Astrocyte (in vitro differentiated cells and primary cell): Measurements from ENCODE around the gene TRERF1. TPM values are rescaled to one million over a fixed set of nuclear protein-coding genes. Genes with fewer than 3 reads are reported as not detected.

Experiments used
- DNase-seq: peaks from one replicate; pipeline ENCODE4 v3.0.0-alpha.2; 2010; ENCODE audit warnings: low read depth
- FAIRE-seq: peaks from 2 replicates; lab custom pipeline; 2011; peaks lifted over from hg19 to GRCh38; lab: Jason Lieb, UNC
- H2AFZ ChIP-seq: 2 replicates; pipeline ENCODE4 v1.6.0; 2012; ENCODE audit warnings: low read depth, low read length, inconsistent platforms
- H3K27ac ChIP-seq: 2 replicates; pipeline ENCODE4 v1.5.1; 2011; ENCODE audit warnings: low read depth, low read length, inconsistent platforms
- H3K27me3 ChIP-seq: 2 replicates; pipeline ENCODE4 v1.6.0; 2011; ENCODE audit warnings: low read length, inconsistent platforms; ENCODE audit not compliant: insufficient read depth
- H3K36me3 ChIP-seq: 2 replicates; pipeline ENCODE4 v1.5.1; 2011; ENCODE audit warnings: low read length, inconsistent platforms; ENCODE audit not compliant: insufficient read depth
- H3K4me1 ChIP-seq: 2 replicates; pipeline ENCODE4 v1.5.1; 2011; ENCODE audit warnings: low read length, inconsistent platforms; ENCODE audit not compliant: insufficient read depth
- H3K4me2 ChIP-seq: 2 replicates; pipeline ENCODE4 v1.6.0; 2012; ENCODE audit warnings: low read length, inconsistent platforms
- H3K4me3 ChIP-seq: 2 replicates; pipeline ENCODE4 v1.5.1; 2011; ENCODE audit warnings: low read depth, mild to moderate bottlenecking, low read length, inconsistent platforms; ENCODE audit not compliant: insufficient read depth
- H3K79me2 ChIP-seq: 2 replicates; pipeline ENCODE4 v1.6.0; 2012; ENCODE audit warnings: mild to moderate bottlenecking, low read length, inconsistent platforms; ENCODE audit not compliant: insufficient read depth
- H3K9ac ChIP-seq: 2 replicates; pipeline ENCODE4 v1.6.0; 2012; ENCODE audit warnings: mild to moderate bottlenecking, low read length, inconsistent platforms
- H3K9me3 ChIP-seq: 2 replicates; pipeline ENCODE4 v1.5.1; 2012; ENCODE audit warnings: low read depth, mild to moderate bottlenecking, low read length, inconsistent platforms; ENCODE audit not compliant: insufficient read depth
- H4K20me1 ChIP-seq: 2 replicates; pipeline ENCODE4 v1.6.0; 2012; ENCODE audit warnings: low read length, inconsistent platforms; ENCODE audit not compliant: insufficient read depth
- H3K27ac Mint-ChIP-seq: one replicate; pipeline ENCODE4 v1.8.0; 2021; ENCODE audit warnings: mild to moderate bottlenecking, mixed read lengths; ENCODE audit not compliant: unreplicated experiment
- H3K27me3 Mint-ChIP-seq: one replicate; pipeline ENCODE4 v1.8.0; 2021; ENCODE audit warnings: low read depth, mixed read lengths; ENCODE audit not compliant: unreplicated experiment
- H3K36me3 Mint-ChIP-seq: one replicate; pipeline ENCODE4 v1.8.0; 2021; ENCODE audit warnings: low read depth, mixed read lengths; ENCODE audit not compliant: unreplicated experiment
- H3K4me1 Mint-ChIP-seq: one replicate; pipeline ENCODE4 v1.8.0; 2021; ENCODE audit warnings: low read depth, mixed read lengths; ENCODE audit not compliant: unreplicated experiment
- H3K4me3 Mint-ChIP-seq: one replicate; pipeline ENCODE4 v1.8.0; 2021; ENCODE audit warnings: mild to moderate bottlenecking, moderate library complexity, mixed read lengths; ENCODE audit not compliant: unreplicated experiment
- H3K9me3 Mint-ChIP-seq: one replicate; pipeline ENCODE4 v1.8.0; 2021; ENCODE audit warnings: mild to moderate bottlenecking, mixed read lengths; ENCODE audit not compliant: unreplicated experiment
- EZH2 ChIP-seq: IDR thresholded peaks from 2 replicates; pipeline ENCODE4 v1.6.1; 2012; ENCODE audit warnings: mild to moderate bottlenecking, low read length, inconsistent platforms; ENCODE audit not compliant: insufficient read depth
- total RNA-seq: library from RNA; stranded (reverse); gene quantifications from 2 replicates; pipeline ENCODE4 v1.2.1, GENCODE V29; 2021
- TF ChIP-seq, protein P1 (sequence below): IDR thresholded peaks from 2 replicates; pipeline ENCODE4 v1.5.1; 2011; ENCODE audit warnings: low read depth, mild to moderate bottlenecking, inconsistent platforms, low read length, moderate library complexity; ENCODE audit not compliant: insufficient read depth

The TRERF1 gene
- total RNA-seq, 1 donor from 2014 or later, result 8.6 TPM

DNA sequence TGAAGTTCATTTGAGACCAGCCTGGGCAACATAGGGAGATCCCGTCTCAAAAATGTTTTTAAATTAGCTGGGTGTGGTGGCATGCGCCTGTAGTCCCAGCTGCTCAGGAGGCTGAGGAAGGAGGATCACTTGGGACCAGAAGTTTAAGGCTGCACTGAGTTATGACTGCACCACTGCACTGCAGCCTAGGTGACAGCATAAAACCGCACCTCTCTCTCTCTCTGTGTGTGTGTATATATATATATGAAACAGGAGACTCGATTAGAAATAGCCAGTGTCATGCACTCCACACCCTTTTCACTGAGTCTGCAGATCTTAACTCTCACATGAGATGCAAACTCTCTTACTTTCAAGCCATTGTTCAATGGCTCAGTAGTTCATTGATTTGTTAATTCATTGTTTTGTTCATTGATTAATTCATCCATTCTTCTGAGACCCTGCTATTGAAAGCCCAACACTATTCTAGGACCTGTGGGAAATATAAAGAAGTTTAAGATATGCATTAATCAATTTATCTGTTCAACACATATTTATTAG is 181.7 kb downstream of the TRERF1 start:
- no peaks in the 10 kb centered on the region for H4K20me1 ChIP-seq
- no peak overlapping the region for H3K4me3 ChIP-seq
- Mint-ChIP-seq H3K4me3 (no peak overlapping the region), H3K36me3 (peaks cover 23% of the 10 kb centered on the region), H3K9me3 (no peaks in the 10 kb centered on the region), H3K27ac (no peak overlapping the region), H3K4me1 (peaks cover 2% of the 10 kb centered on the region), H3K27me3 (no peaks in the 10 kb centered on the region)
- H3K9ac ChIP-seq, result no peak overlapping the region
- H2AFZ ChIP-seq, result no peak overlapping the region
- H3K27ac ChIP-seq, result no peak overlapping the region
- H3K4me1 ChIP-seq, result no peaks in the 10 kb centered on the region
- TF ChIP-seq, protein P1, sequence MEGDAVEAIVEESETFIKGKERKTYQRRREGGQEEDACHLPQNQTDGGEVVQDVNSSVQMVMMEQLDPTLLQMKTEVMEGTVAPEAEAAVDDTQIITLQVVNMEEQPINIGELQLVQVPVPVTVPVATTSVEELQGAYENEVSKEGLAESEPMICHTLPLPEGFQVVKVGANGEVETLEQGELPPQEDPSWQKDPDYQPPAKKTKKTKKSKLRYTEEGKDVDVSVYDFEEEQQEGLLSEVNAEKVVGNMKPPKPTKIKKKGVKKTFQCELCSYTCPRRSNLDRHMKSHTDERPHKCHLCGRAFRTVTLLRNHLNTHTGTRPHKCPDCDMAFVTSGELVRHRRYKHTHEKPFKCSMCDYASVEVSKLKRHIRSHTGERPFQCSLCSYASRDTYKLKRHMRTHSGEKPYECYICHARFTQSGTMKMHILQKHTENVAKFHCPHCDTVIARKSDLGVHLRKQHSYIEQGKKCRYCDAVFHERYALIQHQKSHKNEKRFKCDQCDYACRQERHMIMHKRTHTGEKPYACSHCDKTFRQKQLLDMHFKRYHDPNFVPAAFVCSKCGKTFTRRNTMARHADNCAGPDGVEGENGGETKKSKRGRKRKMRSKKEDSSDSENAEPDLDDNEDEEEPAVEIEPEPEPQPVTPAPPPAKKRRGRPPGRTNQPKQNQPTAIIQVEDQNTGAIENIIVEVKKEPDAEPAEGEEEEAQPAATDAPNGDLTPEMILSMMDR, result no peak
- no peak for TF ChIP-seq EZH2
- no peak overlapping the region for H3K4me2 ChIP-seq
- H3K9me3 ChIP-seq, result no peaks in the 10 kb centered on the region
- no peaks in the 10 kb centered on the region for H3K79me2 ChIP-seq
- DNase-seq (no peak), FAIRE-seq (no peak)
- H3K36me3 ChIP-seq, result no peaks in the 10 kb centered on the region
- no peaks in the 10 kb centered on the region for H3K27me3 ChIP-seq

DNA sequence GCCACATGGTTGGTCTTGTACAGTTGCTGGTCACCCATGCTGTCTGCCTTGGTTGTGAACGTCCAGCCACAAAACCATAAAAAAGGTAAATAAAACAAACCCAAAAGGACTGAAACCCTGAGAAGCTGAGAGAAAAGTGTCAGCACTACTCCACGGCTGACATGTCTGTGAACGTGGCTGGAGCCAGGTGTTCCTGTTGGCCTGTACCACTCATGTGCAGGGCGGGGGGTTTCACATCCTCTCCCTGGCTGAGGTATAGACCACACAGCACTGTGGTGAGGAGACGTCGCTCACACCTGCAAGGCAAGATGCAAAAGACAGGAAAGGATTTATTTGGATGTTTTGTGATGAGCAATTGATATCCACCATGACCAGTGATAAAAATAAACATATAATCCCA is 182.2 kb downstream of the TRERF1 start:
- H3K79me2 ChIP-seq, result no peaks in the 10 kb centered on the region
- peaks cover 23% of the 10 kb centered on the region for H3K36me3 Mint-ChIP-seq
- no peak overlapping the region for H2AFZ ChIP-seq
- DNase-seq (no peak), FAIRE-seq (no peak)
- H3K27me3 ChIP-seq, result no peaks in the 10 kb centered on the region
- no peaks in the 10 kb centered on the region for H3K36me3 ChIP-seq
- H3K4me3 Mint-ChIP-seq, result no peak overlapping the region
- H4K20me1 ChIP-seq, result no peaks in the 10 kb centered on the region
- H3K4me2 ChIP-seq, result no peak overlapping the region
- H3K27ac ChIP-seq, result no peak overlapping the region
- no peaks in the 10 kb centered on the region for H3K9me3 ChIP-seq
- no peak overlapping the region for H3K27ac Mint-ChIP-seq
- H3K4me1 Mint-ChIP-seq, result peaks cover 2% of the 10 kb centered on the region
- no peaks in the 10 kb centered on the region for H3K27me3 Mint-ChIP-seq
- H3K9me3 Mint-ChIP-seq, result no peaks in the 10 kb centered on the region
- no peaks in the 10 kb centered on the region for H3K4me1 ChIP-seq
- H3K9ac ChIP-seq, result no peak overlapping the region
- no peak overlapping the region for H3K4me3 ChIP-seq
- TF ChIP-seq, protein P1, result no peak
- no peak for TF ChIP-seq EZH2

DNA sequence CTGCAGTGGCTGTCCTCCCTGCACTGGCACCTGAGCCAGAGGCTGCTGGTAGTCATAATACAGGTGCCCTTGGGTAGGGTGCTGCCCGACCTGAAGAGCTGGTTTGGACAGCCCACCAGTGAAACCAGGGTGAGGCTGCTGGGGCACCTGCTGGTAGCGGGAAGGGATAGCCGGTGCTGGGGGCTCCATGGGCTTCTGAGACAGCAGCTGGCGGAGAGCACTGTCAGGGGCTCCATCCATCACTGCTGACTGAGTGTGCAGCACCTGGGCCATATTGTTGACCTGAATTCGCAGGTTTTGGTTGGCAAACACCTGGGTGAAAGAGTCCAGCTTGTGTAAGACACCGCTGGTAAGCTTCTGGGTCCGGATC is 182.9 kb downstream of the TRERF1 start:
- no peak overlapping the region for H3K4me2 ChIP-seq
- no peak overlapping the region for H3K4me3 ChIP-seq
- Mint-ChIP-seq H3K4me1 (peaks cover 2% of the 10 kb centered on the region), H3K27ac (no peak overlapping the region), H3K9me3 (no peaks in the 10 kb centered on the region), H3K4me3 (no peak overlapping the region), H3K27me3 (no peaks in the 10 kb centered on the region), H3K36me3 (peaks cover 23% of the 10 kb centered on the region)
- no peaks in the 10 kb centered on the region for H3K4me1 ChIP-seq
- no peak for FAIRE-seq
- TF ChIP-seq EZH2, result no peak
- TF ChIP-seq, protein P1, result no peak
- H3K9me3 ChIP-seq, result no peaks in the 10 kb centered on the region
- H4K20me1 ChIP-seq, result no peaks in the 10 kb centered on the region
- H3K27me3 ChIP-seq, result no peaks in the 10 kb centered on the region
- no peak overlapping the region for H2AFZ ChIP-seq
- H3K27ac ChIP-seq, result no peak overlapping the region
- no peak overlapping the region for H3K9ac ChIP-seq
- no peaks in the 10 kb centered on the region for H3K79me2 ChIP-seq
- no peaks in the 10 kb centered on the region for H3K36me3 ChIP-seq
- DNase-seq, result no peak
